GM23338 (cell line): ENCODE results near the gene SLC35A4. TPM values are rescaled to one million over a fixed set of nuclear protein-coding genes. Genes with fewer than 3 reads are reported as not detected.

Source experiments
- ATAC-seq: fragments of 200-7000 bp; cut with Tn5 transposase; 3 replicates; pipeline ENCODE4 v1.9.1; 2020
- DNase-seq: peaks from one replicate; pipeline ENCODE4 v3.0.0-alpha.2; 2015; ENCODE audit warnings: low spot score
- H2AFZ ChIP-seq: fragments of 200-600 bp; sonication (generic); 2 replicates; pipeline ENCODE4 v1.8.0; 2016; ENCODE audit warnings: antibody characterized with exemption, mild to moderate bottlenecking, moderate library complexity
- H3F3A ChIP-seq: fragments of 200-600 bp; sonication (generic); replicated peaks from 2 replicates; pipeline ENCODE4 v1.8.0; 2017; ENCODE audit warnings: antibody characterized with exemption, mixed run types, low read depth
- H3K27ac ChIP-seq: fragments of 200-600 bp; sonication (generic); 2 replicates; pipeline ENCODE4 v1.6.1; 2016; ENCODE audit warnings: low read depth
- H3K27me3 ChIP-seq: fragments of 200-600 bp; sonication (generic); 2 replicates; pipeline ENCODE4 v1.8.0; 2016; ENCODE audit warnings: mild to moderate bottlenecking, mixed run types, moderate library complexity; ENCODE audit not compliant: insufficient read depth
- H3K36me3 ChIP-seq: fragments of 200-600 bp; sonication (generic); 2 replicates; pipeline ENCODE4 v1.8.0; 2016; ENCODE audit warnings: mild to moderate bottlenecking; ENCODE audit not compliant: insufficient read depth
- H3K4me1 ChIP-seq: fragments of 200-600 bp; sonication (generic); 2 replicates; pipeline ENCODE4 v1.8.0; 2016; ENCODE audit warnings: mild to moderate bottlenecking, moderate library complexity; ENCODE audit not compliant: insufficient read depth
- H3K4me2 ChIP-seq: fragments of 200-600 bp; sonication (generic); 2 replicates; pipeline ENCODE4 v1.7.1; 2017; ENCODE audit warnings: mixed run types
- H3K4me3 ChIP-seq: fragments of 200-600 bp; sonication (generic); 2 replicates; pipeline ENCODE4 v1.6.1; 2016; ENCODE audit warnings: mixed run types
- H3K79me2 ChIP-seq: fragments of 200-600 bp; sonication (generic); replicated peaks from 2 replicates; pipeline ENCODE4 v1.8.0; 2017; ENCODE audit warnings: mild to moderate bottlenecking; ENCODE audit not compliant: insufficient read depth
- H3K9me2 ChIP-seq: fragments of 200-600 bp; sonication (generic); 2 replicates; pipeline ENCODE4 v1.8.0; 2017; ENCODE audit not compliant: insufficient read depth
- H4K20me1 ChIP-seq: fragments of 200-600 bp; sonication (generic); replicated peaks from 2 replicates; pipeline ENCODE4 v1.8.0; 2017; ENCODE audit warnings: mild to moderate bottlenecking; ENCODE audit not compliant: insufficient read depth
- H3K27ac Mint-ChIP-seq: 2 replicates; pipeline ENCODE4 v1.8.0; 2020; ENCODE audit warnings: inconsistent platforms, mild to moderate bottlenecking, moderate library complexity, mixed read lengths
- H3K27me3 Mint-ChIP-seq: 3 replicates; pipeline ENCODE4 v1.8.0; 2022; ENCODE audit warnings: low read depth, mild to moderate bottlenecking, moderate library complexity, mixed read lengths, inconsistent platforms; ENCODE audit not compliant: insufficient read depth, poor library complexity
- H3K36me3 Mint-ChIP-seq: 3 replicates; pipeline ENCODE4 v1.8.0; 2021; ENCODE audit warnings: low read depth, mild to moderate bottlenecking, inconsistent platforms, moderate library complexity, mixed read lengths
- H3K4me1 Mint-ChIP-seq: 3 replicates; pipeline ENCODE4 v1.8.0; 2020; ENCODE audit warnings: mild to moderate bottlenecking, inconsistent platforms, mixed read lengths
- H3K4me3 Mint-ChIP-seq: 3 replicates; pipeline ENCODE4 v1.8.0; 2021; ENCODE audit warnings: moderate library complexity, mild to moderate bottlenecking, inconsistent platforms, mixed read lengths
- H3K9me3 Mint-ChIP-seq: 3 replicates; pipeline ENCODE4 v1.8.0; 2020; ENCODE audit warnings: moderate library complexity, mild to moderate bottlenecking, inconsistent platforms, mixed read lengths
- CREB1 ChIP-seq: fragments of 250-450 bp; sonication (Bioruptor Pico); IDR thresholded peaks from 2 replicates; pipeline ENCODE4 v1.5.0; 2020; ENCODE audit warnings: low read depth, mild to moderate bottlenecking, moderate library complexity
- ETS1 ChIP-seq: IDR thresholded peaks from 2 replicates; pipeline ENCODE4 v1.6.1; 2016; ENCODE audit warnings: antibody characterized with exemption
- JUNB ChIP-seq: IDR thresholded peaks from one replicate; pipeline ENCODE4 v1.6.1; 2016; ENCODE audit warnings: antibody characterized with exemption; ENCODE audit not compliant: unreplicated experiment
- NANOG ChIP-seq: IDR thresholded peaks from 2 replicates; pipeline ENCODE4 v1.6.1; 2016; ENCODE audit warnings: antibody characterized with exemption, borderline replicate concordance
- POLR2AphosphoS5 ChIP-seq: IDR thresholded peaks from 2 replicates; pipeline ENCODE4 v1.6.1; 2016; ENCODE audit warnings: antibody characterized with exemption, low read depth
- STAT1 ChIP-seq: IDR thresholded peaks from one replicate; pipeline ENCODE4 v1.6.1; 2016; ENCODE audit warnings: antibody characterized with exemption; ENCODE audit not compliant: unreplicated experiment
- ZNF114 ChIP-seq: fragments of 250-450 bp; sonication (Bioruptor Pico); IDR thresholded peaks from 2 replicates; pipeline ENCODE4 v1.5.0; 2020; ENCODE audit warnings: mild to moderate bottlenecking, moderate library complexity
- ZNF462 ChIP-seq: fragments of 250-450 bp; sonication (Bioruptor Pico); IDR thresholded peaks from 2 replicates; pipeline ENCODE4 v1.5.0; 2020; ENCODE audit warnings: mild to moderate bottlenecking, moderate library complexity
- polyA plus RNA-seq: library from polyadenylated mRNA; unstranded; fragments of >200 nt; fragmentation: Nextera tagmentation; extraction: Ambion mirVana; gene quantifications from 2 replicates; pipeline ENCODE4 v1.2.1, GENCODE V29; 2016
- total RNA-seq: library from RNA; depleted of rRNA; stranded (reverse); fragments of >200 nt; shearing (Covaris generic); gene quantifications from 2 replicates; pipeline ENCODE4 v1.2.3, GENCODE V29; 2014

Gene SLC35A4
- total and polyA plus RNA-seq, 2 experiments from 2014 or later = 17.7 to 39.1 TPM

- TF ChIP-seq CREB1 (CRISPR knock-in tag) (peak; percentile 88), POLR2AphosphoS5 (peak; percentile 81)
These were observed 16.9 kb upstream of the SLC35A4 start, which contains the start of gene EIF4EBP3 (continued) for GRCh38 chr5:140547508-140548299.

GRCh38 chr5:140548300-140548688 is 16.3 kb upstream of the SLC35A4 start:
- H3K4me3 Mint-ChIP-seq = peak overlapping the region; percentile 88
- Histone ChIP-seq H3K36me3 (peaks cover 29% of the 10 kb centered on the region), H2AFZ (peak overlapping the region; percentile 29), H4K20me1 (peaks cover 5% of the 10 kb centered on the region; the same call in 1 of the 2 replicates), H3K27me3 (no peaks in the 10 kb centered on the region), H3K4me3 (peak overlapping the region; percentile 77), H3K4me1 (peaks cover 26% of the 10 kb centered on the region), H3K79me2 (peaks cover 17% of the 10 kb centered on the region; the same call in 1 of the 2 replicates), H3F3A (peaks cover 17% of the 10 kb centered on the region), H3K9me2 (no peaks in the 10 kb centered on the region), H3K27ac (peak overlapping the region; percentile 95), H3K4me2 (peak overlapping the region; percentile 96)
- DNase-seq (peak; percentile 73), ATAC-seq (peak; percentile 44)
- TF ChIP-seq JUNB (no peak), CREB1 (CRISPR knock-in tag) (no peak), NANOG (no peak), ZNF462 (CRISPR knock-in tag) (no peak), STAT1 (no peak), ETS1 (no peak), ZNF114 (no peak), POLR2AphosphoS5 (no peak; the same call in 1 of the 2 replicates)
- H3K27me3 Mint-ChIP-seq = peaks cover 17% of the 10 kb centered on the region
- peaks cover 49% of the 10 kb centered on the region for H3K36me3 Mint-ChIP-seq
- peaks cover 24% of the 10 kb centered on the region for H3K4me1 Mint-ChIP-seq
- H3K9me3 Mint-ChIP-seq = no peaks in the 10 kb centered on the region
- peak overlapping the region; percentile 98 for H3K27ac Mint-ChIP-seq
